H1 (cell line): Measurements from ENCODE around the gene ADK. TPM values are rescaled to one million over a fixed set of nuclear protein-coding genes. Genes with fewer than 3 reads are reported as not detected.

Experiments used
- CREB1 ChIP-seq: IDR thresholded peaks from 2 replicates; pipeline ENCODE4 v1.6.1; 2012; ENCODE audit warnings: inconsistent platforms
- PHF8 ChIP-seq: fragments of 200-600 bp; sonication (generic); conservative IDR thresholded peaks from 2 replicates; pipeline ENCODE4 v1.7.1; 2012; ENCODE audit warnings: low read depth, mild to moderate bottlenecking, inconsistent platforms, low read length, moderate library complexity
- polyA plus RNA-seq, 7 experiments: library from polyadenylated mRNA; depleted of rRNA in 3 of 7; stranded (reverse) in 5 of 7; unstranded in 2 of 7; fragments of >200 nt in 5 of 7; fragments of 200-250 nt in 2 of 7; gene quantifications; 1 replicate in 5 of 7; 2 replicates in 1 of 7; 4 replicates in 1 of 7; pipeline versions ENCODE4 v1.2.1 to v1.2.3, GENCODE V29; 2011 to 2013; ENCODE audit warnings: missing spikeins in 2 of 7, mixed read lengths in 2 of 7
- total RNA-seq: library from RNA; stranded (reverse); fragmentation: NEBNext Ultra II Directional; extraction: Animal tissue kit (Norgen Biotek cat#: 25700); gene quantifications from 2 replicates; pipeline ENCODE4 v1.2.1, GENCODE V29; 2021

Gene ADK
- total and polyA plus RNA-seq, 2 of the 8 experiments (the other 6 are each of a cell fraction or from before 2014, with no cell fraction given): 12.3 to 42.4 TPM

DNA sequence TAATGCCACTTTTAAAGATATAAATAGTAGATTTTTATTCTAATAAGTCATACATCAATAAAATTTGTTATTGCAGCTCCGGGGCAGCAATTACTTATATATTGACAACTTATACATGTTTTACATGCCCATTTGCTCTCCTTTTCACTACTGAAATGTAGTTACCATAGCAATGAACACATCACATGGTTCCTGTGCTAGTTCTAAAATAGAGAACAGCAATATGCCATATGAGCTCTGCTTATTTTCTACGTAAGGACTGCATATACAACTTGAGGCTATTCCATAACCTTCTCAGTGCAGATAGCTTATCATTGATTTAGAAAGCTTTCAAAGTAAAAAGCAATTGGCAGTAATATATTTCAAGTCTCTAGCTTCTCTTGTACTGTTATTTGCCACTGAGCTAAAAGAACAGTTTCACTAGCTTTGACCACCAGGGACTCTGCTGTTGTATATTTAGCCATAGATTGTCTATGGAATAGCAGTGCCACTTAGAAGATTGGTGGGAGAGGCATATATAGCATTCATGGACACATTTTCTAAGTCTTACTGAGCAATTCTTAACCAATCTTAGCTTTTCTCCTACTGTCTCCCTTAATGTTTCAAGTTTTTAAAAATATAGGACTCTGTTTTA, 405.2 kb downstream of the ADK start (continued):
- no peak for TF ChIP-seq CREB1
- no peak for TF ChIP-seq PHF8
